ENCODE data around the gene MEGF11.

- TF ChIP-seq CTCF (conservative IDR thresholded peaks at IDR 0.05; ENCODE audit: low read length) (no peak), EZH2phosphoT487 (IDR thresholded peaks at IDR 0.05; ENCODE audit: borderline replicate concordance, low read depth, low read length) (no peak)
Measured at GRCh38 chr15:65970937-65971740, 282.4 kb downstream of the MEGF11 start.
